GM12891 (cell line): ENCODE data around the gene TRABD2B.

Experiments
- POLR2A ChIP-seq: IDR thresholded peaks from 2 replicates; pipeline ENCODE4 v1.6.1; 2011; ENCODE audit warnings: low read depth, low read length, control low read depth
- POLR2AphosphoS5 ChIP-seq: IDR thresholded peaks from 2 replicates; pipeline ENCODE4 v1.6.1; 2011; ENCODE audit warnings: low read depth, low read length, control low read depth
- POU2F2 ChIP-seq: IDR thresholded peaks from 2 replicates; pipeline ENCODE4 v1.6.1; 2011; ENCODE audit warnings: low read depth, mild to moderate bottlenecking, control low read depth, low read length, moderate library complexity
- SPI1 ChIP-seq: IDR thresholded peaks from 2 replicates; pipeline ENCODE4 v1.6.1; 2011; ENCODE audit warnings: low read depth, low read length, control low read depth
- TAF1 ChIP-seq: IDR thresholded peaks from 2 replicates; pipeline ENCODE4 v1.6.1; 2011; ENCODE audit warnings: low read depth, low read length, control low read depth

GRCh38 chr1:47809301-47810084 is 187.7 kb downstream of the TRABD2B start:
- TF ChIP-seq POLR2A (no peak), POLR2AphosphoS5 (no peak), TAF1 (no peak), SPI1 (no peak), POU2F2 (no peak)
